Activated CD4-positive, alpha-beta T cell treated with anti-CD3 and anti-CD28 coated beads, Interleukin-2, amount 50 U/mL, for 48 hours (primary cell): ENCODE results near the gene GATD1.

Source experiments
- DNase-seq, 2 experiments: peaks; one replicate each; pipeline ENCODE4 v3.0.0-alpha.2; 2020

The GATD1 gene

DNA sequence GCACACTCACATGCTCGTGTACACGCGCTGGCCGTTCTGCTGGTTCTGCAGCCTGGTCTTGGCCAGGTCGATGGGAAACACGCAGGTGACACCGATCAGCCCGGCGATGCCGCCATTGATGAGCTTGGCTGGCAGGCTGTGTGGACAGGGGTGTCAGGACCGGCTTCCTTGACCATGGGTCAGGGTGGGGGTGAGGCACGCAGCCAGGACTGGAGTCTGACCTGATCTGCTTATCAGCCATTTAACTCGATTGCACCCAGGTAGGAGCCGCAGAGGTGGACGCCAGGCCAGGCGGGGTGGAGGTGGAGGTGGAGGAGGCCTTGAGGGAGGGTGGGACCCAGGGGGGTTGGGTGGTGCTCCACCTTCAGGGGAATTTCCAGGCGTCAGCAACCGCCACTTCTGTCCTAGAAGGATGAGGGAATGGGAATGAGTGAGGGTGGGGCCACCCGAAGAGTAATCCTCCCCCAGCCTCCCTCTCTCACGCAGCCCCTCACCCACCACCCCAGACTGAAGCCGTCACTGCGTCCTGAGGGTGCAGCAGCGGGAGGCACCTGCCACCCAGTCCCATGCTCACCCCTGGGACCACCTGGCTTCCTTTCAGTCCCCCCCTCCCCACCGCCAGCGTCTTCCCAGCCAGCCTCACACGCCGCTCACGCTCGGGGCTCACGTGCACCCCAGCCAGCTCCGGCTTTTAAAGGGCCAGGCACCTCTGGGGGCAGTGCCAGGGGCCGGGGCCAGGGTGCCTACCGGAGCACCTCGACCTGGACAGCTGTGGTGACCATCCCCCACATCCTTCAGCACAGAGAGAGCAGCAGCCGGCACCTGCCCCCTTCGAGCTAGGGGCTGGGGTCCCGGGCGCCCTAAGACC, 17.7 kb upstream of the GATD1 start:
- no peak for DNase-seq

DNA sequence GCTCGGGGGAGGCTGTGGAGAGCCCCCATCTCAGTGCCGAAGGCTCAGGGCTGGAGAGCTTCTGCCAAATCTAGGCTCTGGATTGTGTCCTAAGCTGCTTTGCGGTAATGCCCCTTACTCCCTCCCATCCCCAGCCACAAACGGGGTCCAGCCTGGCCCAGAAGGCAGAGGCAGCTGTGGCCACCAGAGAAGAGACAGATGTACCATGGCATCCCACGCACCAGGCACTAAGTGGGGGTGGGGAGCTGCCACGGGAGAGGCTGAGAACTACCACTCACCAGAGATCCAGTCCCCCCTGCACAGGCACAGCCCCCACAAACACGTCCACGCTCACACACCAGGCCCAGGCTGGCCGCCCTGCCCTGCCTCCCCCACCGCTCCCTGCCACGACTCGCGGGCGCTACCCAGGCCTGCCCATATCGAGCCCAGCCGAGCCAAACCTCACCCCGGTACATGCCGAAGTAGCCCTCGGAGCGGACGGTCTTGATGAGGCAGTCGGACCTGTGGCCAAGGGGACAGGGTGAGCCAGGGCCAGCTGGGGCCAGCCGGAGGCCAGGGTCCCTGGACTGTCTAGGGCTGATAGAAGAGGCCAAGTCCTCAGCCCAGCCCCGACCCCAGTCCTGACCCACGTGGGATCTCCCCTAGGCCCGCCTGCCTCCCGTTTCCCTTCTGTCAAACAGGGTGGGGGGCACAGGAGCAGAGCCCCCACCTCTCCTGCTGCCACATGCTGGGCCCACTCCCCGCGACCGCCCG, 16.9 kb upstream of the GATD1 start:
- no peak for DNase-seq

DNA sequence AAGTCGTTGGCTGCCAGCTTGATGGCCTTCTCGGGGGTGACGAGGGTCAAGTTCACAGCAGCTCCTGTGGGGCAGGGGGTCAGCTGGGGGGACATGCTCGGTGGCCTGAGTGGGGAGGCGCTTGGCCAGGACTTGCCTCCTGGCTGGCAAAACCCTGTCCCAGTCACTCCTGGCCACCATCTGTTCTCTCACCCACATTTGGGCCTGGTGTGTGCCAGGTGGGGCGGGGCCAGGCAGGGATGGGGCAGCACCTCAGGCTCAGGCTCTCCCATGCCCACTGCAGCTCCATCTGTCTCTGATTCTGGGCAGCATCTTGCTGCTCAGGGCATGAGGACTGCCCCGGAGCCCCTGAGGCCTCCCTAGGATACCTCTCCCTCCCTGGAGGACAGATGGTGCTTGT, 16.3 kb upstream of the GATD1 start:
- DNase-seq, result no peak

DNA sequence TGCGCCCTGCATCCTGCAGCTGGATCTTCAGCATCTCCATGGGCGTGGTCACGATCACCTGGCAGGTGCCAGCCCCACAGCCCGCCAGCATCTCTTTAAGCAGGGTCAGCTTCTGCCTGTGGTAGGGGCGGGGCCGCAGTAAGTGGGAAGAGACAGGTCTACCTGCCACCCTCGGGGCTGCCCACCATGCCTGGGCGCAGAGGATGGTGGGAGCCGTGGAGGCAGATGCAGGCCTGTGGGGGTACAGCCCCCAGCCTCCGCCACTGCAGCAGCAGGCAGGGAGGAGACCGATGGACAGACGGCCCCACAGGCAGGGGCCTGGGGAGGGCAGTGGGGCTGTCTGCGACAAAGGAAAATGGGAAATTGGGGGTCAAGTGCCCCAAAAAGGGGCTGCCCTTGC, 15.6 kb upstream of the GATD1 start:
- no peak for DNase-seq

DNA sequence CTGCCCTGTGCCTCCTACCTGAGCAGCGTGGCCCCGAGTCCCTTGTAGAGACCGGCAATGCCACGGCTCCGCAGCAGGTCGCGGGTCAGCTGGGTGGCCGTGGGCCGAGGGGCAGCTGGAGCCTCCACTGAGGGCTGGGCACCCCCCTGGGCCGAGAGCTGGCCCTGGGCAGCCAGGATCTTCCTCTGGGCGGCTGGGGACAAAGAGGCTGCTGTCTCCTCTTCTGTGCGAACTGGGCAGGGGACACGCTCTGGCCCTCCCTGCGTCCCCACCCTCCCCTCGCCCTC, 15.2 kb upstream of the GATD1 start:
- DNase-seq, result no peak

DNA sequence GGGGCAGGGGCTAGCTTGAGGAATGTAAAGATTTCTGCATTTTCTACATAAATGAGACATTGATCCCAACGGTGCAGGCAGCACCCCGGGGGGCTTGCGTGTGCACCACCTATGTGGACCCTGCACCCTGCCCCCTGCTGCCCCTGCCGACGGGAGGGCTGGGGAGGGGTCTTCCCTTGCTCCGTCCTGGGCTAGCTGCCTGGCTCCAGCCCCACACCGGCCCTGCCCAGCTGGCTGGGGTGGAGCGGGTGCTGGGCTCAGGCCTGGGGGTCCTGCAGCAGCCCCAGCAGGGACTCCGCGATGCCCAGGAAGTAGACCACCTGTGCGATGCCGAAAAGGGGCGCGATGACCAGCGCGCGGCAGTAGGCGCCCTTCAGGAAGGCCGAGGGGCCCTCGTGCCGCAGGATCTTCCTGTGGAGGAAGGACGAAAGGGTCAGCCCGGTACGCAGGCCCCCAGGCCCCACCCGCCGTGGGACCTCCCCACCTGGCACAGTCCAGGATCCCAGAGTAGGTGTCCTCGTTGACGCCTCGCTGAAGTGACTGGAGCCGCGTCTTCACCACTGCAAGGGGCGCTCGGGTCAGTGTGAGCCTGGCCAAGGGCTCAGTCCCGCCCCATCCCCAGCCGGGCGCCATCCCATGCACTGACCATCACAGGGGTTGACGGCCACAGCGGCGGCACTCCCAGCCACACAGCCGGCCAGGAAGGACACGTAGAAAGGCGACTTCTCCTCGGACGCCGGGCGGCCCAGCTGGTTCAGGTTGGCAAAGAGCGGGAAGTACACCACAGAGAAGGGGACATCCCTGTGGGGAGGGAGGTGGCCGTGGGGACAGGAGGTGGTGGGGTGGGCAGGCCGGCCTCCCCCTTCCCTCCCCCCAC, 14.6 kb upstream of the GATD1 start:
- no peak for DNase-seq

DNA sequence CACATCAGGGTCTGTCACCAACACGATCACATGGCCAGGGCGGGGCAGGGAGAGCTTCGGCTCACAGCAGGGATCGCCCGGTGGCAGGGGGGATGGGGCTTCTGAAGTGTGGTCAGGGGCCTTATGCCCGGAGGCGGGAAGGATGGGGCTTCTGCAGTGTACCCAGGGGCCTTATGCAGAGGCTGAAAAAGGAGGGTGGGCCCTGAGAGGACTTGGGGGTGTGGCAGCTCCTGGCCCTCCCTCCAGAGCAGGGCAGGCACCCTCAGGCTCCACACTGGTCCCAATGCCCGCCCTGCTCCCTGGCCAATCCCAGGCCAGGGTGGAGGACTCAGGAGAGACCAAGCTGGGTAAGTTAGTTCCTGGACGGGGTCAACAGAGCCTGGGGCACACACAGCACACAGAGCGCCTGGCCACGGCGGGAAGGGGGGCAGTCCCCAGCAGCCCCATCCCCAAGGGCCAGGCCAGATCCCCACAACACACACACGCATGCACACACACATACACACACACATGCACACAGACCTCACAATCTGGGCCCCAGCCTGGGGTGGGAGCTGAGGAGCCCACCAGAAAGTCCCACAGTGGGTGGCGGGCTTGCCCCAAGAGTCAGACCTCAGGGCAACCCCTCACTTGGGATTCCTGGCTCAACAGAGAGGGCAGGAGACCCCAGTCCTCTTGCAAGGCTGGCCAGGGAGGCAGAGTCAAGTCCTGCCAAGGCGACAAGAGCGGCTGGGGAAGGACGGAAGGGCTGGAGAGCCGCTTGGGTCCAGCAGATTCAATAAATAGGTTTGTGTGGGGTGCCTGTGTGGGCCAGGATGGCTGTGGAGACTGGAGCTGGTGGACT, 13.7 kb upstream of the GATD1 start:
- no peak for DNase-seq

DNA sequence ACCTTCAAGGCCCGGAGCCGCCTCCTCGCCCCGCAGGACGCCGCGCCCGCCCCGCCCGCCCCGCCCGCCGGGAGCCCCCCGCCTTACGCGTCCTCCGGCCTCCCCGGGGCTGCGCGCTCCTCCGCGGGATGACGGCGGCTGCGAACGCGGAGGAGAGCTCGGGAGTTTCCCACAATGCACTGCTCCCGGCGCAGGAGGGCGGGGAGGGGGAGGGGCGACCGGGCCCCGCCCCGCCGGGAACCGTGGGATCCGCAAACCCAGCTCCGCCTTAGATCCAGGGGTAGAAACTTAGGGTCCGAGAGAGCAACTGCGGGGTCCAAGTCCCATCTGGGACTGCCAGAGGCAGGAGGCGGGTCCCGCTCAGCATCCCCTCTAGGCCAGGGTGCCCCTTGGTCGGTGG, 12.7 kb upstream of the GATD1 start, which contains the start of gene CEND1:
TSS of gene CEND1 (minus strand) at position 148 of the 400 bp plus-strand sequence. CDS start 1,514 bp downstream, outside the sequence.
- DNase-seq, result peak; percentile 61 to 72

DNA sequence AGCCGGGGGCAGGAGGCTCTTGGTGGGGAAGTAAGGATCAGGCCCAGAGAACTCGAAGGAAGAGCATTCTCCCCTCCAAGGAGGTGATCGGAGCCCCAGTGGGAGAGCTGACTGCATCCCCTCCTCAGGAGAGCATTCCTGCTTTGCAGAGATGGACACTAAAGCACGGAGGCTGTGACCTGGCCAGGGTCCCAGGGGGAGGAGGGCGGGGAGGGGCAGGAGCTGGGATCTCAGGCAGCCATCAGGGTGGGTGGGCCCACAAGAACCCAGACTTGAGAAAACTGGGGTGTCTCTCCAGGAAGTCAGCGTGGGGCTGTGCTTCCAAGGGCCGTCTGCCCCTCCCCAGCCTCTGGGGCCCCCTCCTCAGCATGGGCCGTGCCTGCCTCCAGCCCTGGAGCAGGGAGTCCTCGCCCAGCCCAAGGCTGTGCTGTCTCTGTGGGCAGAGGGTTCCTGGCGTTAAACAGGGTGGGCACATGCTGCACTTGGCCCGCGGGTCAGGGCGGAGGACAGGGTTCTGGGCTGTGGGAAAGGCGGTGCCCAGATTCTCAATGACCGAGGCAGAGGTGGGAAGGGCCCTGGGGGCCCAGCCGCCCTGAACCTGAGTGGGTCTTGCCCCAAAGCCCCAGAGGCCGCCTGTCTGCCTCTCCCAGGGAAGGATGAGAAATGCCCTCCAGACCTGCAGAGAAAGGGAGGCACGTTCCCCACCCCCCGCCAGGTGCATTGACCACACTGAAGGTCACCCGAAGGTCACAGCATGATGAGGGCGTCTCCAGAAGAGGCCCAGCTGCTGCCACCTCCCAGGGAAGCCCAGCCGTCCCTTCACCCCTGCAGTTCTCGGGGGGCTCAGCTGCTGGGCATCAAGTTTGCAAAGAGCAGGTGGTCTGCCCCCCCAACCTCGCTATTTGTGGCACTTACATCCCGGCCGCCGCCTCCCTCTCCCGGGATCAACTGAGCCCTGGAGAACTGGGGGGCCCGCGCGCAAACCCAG, 12.0 kb upstream of the GATD1 start:
- no peak for DNase-seq

DNA sequence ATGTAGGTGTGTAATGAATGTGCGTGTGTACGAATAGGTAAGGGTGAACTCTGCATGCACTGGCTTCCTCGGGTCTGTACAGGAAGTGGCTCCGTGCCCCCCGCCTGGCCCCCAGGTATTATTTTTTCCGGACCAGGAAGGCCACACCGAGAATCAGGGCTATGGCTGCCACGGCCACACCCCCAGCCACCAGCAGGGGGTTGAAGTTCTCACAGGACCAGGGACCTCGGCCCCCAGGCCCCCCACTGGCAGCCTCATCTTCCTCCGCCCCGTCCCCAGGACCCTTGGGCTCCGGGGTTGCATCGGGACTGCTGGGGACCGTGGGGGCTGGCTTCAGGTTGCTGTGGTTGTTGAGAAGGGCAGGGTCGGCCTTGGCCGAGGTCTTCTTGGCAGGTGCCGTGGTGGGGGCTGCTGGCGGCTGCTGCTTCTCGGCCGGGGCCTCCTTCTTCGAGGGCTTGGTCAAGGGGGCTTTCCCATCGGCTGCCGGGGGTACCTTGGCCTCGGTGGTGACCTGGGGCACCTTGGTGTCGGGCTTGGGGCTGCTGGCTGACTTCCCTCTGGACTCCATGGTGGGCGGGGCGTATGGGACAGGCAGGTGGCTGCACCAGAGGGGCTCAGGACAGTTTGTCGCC, 10.8 kb upstream of the GATD1 start:
- DNase-seq, result no peak

DNA sequence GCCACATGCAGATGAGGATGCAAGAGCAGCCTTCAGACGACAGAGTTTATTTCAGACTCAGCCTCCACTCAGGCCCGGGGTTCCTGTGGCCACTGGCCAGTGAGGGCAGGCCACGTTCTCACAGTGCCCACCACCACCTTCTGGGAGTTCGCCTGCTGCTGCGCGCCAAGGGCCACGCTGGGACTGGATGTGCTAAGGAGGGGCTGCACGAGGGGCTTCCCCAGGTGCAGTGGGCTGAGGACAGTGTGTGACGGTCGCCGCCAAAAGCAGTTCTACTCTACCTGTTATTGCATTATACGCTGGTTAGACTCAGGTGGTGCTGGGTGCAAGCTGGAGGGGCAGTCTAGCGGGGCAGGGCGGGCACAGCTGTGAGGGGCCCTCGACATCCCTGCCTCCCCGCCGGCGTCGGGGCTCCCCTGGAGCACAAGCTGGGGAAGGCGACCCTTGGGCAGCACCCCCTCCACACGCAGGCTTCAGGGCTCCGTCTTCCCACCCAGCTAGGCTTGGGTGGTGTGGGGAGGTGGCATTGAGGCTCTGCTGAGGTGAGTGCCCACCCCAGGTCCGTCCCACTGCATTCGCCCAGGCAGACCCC, 9.9 kb upstream of the GATD1 start:
- DNase-seq, result no peak

DNA sequence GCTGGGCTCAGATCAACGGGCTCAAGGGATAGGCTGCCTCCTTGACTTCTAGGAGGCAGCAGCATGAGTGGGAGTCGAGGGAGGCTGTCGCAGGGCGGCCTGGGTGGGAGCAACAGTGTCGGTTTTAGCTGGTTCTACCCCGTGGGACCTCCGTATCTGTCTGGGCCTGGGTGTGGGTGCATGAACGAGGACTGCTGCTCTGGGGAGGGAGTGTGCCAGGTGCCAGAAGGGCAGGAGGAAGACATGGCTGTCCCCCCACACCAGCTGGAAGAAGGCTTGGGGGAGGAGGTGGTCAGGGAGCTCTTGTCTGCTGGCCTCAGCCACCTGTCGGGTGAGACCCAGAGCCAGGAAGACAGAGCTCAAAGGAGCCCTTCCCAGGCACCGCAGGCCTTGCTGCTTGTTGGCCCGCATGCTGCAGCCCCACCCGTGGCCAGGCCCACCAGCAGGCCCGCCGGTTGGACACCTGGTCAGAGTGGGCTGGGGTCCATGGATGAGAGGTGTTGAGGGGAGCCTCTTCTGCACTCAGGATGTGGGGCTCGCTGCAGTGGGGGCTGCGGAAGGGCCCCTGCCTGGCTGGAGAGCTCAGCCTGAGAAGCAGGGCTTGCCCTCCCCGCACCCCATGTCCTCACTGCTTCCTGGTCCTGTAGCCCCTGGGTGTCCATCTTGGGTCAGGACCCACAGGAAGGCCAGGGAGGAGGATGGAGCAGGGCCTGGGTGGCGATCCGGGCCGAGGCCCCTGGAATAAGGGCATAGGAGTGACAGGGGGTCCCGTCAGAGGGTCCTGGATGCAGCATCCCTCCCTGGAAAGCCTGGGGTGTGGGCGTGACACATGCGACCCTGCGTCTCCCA, 9.2 kb upstream of the GATD1 start:
- no peak for DNase-seq

DNA sequence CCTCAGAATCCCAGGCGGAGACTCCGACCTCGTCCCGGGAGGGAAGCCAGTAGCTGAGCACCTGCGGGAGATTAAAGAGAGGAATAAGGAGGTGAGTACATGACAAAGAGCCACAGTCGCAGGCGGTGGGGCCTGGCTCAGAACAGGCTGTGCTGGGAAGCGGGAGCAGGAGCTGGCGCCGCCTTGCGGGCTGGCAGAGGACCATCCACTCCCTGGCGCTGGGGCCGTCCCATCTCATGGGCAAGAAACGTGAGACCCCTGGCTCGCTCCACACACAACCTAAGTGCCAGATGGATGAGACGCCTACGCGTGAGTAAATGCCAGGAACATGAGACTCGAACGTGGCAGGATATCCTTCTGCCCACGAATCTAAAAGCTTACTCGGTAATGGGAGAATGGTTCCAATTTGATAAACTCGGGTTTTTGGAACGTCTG, 6.3 kb upstream of the GATD1 start:
- DNase-seq, result peak; percentile 37 to 57

DNA sequence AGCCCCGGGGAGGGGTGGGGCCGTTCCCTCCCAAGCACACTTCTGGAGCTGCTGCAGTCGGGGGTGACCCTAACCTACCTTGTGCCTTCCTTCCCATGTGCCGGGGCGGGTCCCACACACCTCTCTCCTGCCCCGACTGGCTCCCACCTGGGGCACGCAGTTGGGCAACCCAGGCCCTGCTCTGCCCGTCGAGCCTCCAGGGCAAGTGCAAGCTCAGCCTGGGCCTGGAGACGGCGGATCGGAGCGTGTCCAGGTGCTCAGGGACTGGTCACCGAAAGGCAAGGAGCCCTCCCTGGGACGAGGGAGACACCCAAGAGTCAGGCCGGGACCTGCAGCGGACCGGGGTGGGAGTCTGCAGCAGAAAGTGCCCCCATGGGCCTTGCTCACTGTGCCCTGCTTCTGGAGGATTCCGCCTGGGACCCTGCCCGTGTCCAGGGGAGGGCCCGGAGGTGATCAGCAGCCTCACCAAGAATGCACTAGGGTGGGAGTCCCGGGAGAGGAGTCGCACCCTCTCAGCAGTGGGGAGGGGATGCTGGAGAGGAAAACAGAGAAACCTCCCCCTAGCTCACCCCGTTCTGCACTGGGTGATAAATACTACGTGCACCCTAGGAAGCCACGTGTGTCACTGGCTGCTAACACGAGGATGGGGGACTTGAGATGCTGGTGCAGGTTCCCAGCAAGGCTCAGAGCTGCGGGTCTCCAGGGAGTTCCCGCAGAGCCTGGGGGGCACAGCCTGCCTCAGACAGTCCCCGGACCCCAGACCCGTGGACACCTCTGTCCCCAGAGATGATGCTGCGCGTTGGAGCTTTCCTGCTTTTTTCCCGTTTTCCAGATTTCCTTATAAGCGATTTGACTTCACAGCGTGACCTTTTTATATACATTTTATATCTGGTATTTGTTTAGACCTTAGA, 5.2 kb upstream of the GATD1 start:
- no peak for DNase-seq

DNA sequence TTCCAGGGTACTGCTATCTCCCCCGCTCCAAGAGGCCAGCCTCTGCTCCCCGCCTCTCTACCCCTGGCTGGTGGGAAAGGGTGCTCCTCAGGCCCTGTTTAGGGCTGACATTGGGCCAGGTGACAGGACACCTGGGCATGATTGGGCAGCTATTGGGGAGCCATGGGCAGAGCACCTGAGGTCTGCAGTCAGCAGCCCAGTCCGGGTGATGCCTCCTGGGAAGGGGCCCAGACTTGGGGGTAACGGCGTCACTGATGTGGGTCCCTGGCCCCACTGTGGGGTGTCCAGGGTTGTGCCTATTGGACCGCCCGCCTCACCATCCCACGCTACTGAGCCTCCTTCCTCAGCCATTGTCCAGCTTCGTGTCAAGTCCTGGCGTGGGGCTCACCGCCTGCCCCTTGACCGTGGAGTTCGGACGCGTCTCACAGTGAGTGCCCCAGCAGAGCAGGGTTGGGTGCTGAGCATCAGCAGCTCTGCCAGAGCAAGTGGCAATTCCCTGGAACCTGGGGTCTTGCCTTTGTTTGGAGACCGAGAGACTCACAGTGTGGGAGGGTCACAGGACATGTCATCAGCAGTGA, 2.8 kb upstream of the GATD1 start:
- no peak for DNase-seq

DNA sequence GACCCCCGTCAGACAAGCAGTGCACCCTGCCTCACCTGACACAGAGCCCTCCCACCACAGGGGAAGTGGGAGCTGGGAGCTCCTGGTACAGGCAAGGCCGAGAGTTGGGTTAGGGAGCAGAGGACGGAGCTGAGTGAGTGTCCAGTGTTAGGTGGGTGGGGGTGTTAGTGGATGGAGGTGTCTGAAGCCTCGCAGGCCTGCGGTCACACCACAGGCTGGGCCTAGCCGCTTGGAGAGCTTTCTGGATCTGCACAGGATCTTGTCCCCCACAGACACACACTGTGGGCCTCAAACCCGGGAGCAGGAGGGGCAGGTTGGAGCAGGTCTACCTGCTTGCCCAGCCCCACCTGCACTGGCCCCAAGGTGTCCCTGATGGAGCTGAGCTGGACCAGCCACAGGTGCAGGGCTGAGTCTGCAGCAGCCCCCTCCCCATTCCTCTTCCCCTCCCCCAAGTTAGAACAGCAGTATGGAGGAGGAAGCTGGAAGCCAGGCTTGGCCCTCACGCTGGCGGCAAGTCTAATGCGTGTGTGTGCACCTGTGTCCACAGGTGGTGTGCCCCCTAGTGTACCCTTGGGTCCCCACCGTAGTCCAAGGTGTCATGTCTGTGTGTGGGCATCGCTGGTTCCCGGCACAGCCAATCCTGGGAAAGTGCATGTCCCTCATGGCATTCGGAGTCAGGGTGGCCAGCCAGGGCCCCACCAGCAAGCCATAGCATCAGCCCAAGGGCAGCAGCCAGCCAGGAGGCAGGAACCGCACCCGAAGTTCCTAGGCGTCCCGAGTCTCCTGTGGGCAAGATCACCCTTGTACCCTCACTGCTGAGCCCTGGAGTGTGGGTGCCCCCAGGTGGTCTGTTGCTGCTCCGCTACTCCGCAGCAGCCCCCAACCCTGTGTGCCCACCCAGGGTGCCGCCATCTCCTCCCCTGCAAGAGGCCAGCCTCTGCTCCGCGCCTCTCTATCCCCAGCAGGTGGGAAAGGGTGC, 2.0 kb upstream of the GATD1 start:
- DNase-seq, result no peak
